ENCODE data around the gene CNIH2. TPM values are rescaled to one million over a fixed set of nuclear protein-coding genes. Genes with fewer than 3 reads are reported as not detected.

Gene CNIH2
- total and polyA plus RNA-seq, 9 of the 15 experiments (the other 6 are each of a cell fraction or from before 2014, with no cell fraction given), result 0.26 to 0.89 (median 0.40) TPM; not detected in 4

GRCh38 chr11:66268244-66268951 lies 9.6 kb upstream of the CNIH2 start, which contains the start of gene RAB1B (continued):
- TF ChIP-seq NR2C2 (CRISPR knock-in tag; IDR thresholded peaks at IDR 0.05), result 0 out of 2 replicates have a peak, but pooled peaks have one; percentile 40
- peak; percentile 91 for TF ChIP-seq NR2C2 (tag; IDR thresholded peaks at IDR 0.05)
- TF ChIP-seq YY1 (IDR thresholded peaks at IDR 0.05; ENCODE audit: borderline replicate concordance in 1 of 3, control insufficient read depth in 1 of 3, extremely low read depth in 1 of 3, insufficient read depth in 3 of 3, insufficient read length in 1 of 3, insufficient replicate concordance in 2 of 3, low read depth in 1 of 3, low read length in 2 of 3), result peak; percentile 69 to 97 (median 93)
- TF ChIP-seq RBFOX2 (IDR thresholded peaks at IDR 0.05; ENCODE audit: low read depth, low read length), result peak; percentile 81
- no peak for TF ChIP-seq BCLAF1 (IDR thresholded peaks at IDR 0.05; ENCODE audit: borderline replicate concordance in 1 of 2, control insufficient read depth in 1 of 2, low read depth in 2 of 2, low read length in 1 of 2)
- TF ChIP-seq STAT5B (CRISPR knock-in tag; IDR thresholded peaks at IDR 0.05), result no peak
- peak; percentile 55 for TF ChIP-seq GMEB1 (CRISPR knock-in tag; IDR thresholded peaks at IDR 0.05)
- TF ChIP-seq ASH1L (IDR thresholded peaks at IDR 0.05; ENCODE audit: borderline replicate concordance, low read depth, partially characterized antibody), result no peak
- TF ChIP-seq RBM25 (IDR thresholded peaks at IDR 0.05; ENCODE audit: low read depth, low read length, severe bottlenecking), result no peak
- no peak for TF ChIP-seq TCF3 (CRISPR knock-in tag; IDR thresholded peaks at IDR 0.05)
- no peak for TF ChIP-seq RNF2 (IDR thresholded peaks at IDR 0.05)
- TF ChIP-seq HIVEP1 (CRISPR knock-in tag; IDR thresholded peaks at IDR 0.05), result no peak
- TF ChIP-seq FOXJ2 (tag; IDR thresholded peaks at IDR 0.05), result no peak
- peak; percentile 14; the same call in 1 of the 2 replicates for TF ChIP-seq OTX1 (CRISPR knock-in tag; IDR thresholded peaks at IDR 0.05)
- peak; percentile 48; the same call in 1 of the 2 replicates for TF ChIP-seq KAT7 (CRISPR knock-in tag; IDR thresholded peaks at IDR 0.05; ENCODE audit: borderline replicate concordance)
- no peak for TF ChIP-seq SMC3 (conservative IDR thresholded peaks at IDR 0.05; ENCODE audit: insufficient read depth, low read depth, low read length)
- TF ChIP-seq CBX8 (IDR thresholded peaks at IDR 0.05; ENCODE audit: borderline replicate concordance, extremely low read depth, low read depth, low read length, poor library complexity, severe bottlenecking), result no peak
- no peak for TF ChIP-seq SMARCE1 (IDR thresholded peaks at IDR 0.05)
- TF ChIP-seq ZNF431 (CRISPR knock-in tag; IDR thresholded peaks at IDR 0.05), result no peak

All from K562 (cell line).